GM21786 (cell line): ENCODE measurements around the gene CLEC16A.

Experiments used
- ATAC-seq: cut with Tn5 transposase; IDR thresholded peaks from one replicate; pipeline ENCODE4 v1.9.1; 2021; ENCODE audit not compliant: unreplicated experiment

Gene CLEC16A

DNA sequence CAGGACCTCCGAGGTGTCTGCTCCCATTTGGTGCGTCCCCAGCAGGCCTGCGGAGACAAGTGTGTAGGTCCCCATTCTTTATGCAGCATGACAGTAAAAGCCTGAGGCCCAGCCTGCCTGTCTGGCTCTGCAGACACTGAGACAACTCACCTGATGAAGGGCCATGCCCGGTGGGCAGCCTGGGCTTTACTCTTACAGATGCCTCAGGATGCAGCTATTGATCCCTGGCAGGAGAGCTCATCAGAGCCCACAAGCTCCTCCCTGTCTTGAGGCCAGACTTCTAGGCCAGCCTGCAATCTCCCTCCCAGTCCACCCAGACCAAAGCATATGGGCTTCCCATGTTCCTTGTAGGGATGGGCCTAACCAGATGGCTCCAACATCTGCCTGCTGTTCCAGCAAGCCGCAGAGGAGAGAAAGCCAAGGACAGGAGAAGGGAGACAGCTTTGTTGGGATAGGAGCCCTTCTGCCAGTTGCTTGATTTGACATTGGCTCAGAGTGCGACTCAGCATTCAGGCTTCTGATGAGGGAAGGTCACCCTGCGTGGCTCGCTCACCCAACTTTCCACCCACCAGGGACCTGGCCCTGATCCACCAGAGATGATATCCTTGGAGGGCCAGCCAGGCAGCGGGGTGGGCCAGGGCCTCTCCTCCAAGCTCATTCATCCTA is 224.2 kb downstream of the CLEC16A start:
- no peak for ATAC-seq

DNA sequence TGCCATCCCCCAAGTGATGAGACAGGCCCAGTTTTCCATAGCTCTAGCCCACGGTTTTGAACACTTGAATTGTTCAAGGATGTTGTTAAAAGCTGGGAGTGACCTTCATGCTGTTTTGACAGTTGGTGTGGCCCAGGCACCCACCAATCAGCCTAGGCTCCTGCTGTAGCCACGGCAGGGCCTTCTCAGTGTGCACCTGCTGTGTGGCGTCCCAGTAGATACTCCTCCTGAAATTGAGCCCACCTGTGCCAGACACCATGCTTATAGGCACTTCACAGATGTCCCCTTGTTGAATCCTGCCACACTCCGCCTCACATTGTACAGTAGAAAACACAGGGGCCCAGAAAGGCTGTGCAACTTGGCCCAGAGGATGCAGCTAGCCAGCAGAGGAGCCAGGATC is 225.3 kb downstream of the CLEC16A start:
- no peak for ATAC-seq

DNA sequence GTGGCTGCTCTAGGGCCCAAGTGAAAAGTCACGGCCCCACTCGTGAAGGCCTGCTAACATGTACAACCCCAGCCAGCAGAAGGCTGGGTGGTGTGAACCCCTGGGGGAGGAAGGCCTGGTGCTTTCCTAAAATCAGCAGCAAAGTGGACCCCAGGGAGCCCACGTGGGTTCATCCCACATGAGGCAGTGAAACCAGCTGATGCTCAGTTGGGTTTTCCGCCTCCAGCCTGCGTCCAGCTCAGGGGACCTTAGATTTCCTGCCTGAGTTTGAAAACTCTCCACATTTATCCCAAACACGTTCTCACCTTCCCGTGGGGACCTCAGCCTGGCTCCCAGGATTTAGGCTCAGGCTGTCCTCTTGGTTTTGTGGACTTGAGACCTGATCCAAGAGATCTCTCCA is 225.8 kb downstream of the CLEC16A start:
- ATAC-seq, result no peak

DNA sequence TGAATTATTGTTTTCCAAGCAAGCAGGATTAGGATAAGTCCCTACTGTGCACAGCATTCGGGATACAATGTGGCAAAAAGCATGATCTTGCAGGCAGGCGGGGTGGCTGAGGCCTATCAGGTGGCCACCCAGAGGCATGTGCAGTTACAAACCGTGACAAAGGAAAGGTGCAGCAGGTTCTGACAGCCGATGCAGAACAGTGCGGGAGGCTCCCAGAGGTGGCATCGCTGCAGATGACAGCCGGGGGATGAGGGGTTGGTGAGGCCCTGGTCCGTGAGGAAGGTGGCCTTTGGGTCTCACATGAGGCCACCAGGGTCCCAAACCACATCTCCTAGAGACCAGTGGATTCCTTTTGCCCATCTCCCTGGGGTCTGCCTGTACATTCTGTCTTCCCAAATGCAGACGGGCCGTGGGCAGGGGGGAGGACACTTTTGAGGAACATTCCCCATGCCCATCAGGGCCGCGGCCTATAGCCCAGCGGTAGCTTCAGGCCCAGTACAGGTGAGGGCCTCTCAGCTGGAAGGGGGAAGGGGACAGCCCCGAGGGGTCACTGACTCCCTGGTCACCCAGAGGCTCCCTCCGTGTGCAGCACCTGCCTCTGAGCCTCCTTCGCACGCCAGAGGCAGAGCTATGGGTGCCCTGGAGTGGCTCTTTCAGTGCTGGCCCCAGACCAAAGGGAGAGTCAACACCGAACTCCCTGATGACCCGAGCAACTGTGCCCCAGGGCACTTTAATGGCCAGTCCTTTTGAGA is 226.5 kb downstream of the CLEC16A start:
- no peak for ATAC-seq

DNA sequence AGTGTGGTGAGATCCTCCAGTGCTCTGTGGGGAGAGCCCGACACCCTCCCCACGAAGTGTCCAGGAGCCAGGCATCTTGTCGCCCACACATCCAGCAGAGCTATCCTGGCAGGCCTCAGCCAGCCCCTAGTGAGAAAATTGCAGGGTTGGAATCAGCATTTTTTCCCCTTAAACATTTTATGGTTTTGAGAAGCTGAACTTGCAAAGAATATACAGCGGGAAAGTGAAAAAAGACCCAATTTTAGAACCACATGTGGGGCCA is 227.0 kb downstream of the CLEC16A start:
- ATAC-seq, result no peak

DNA sequence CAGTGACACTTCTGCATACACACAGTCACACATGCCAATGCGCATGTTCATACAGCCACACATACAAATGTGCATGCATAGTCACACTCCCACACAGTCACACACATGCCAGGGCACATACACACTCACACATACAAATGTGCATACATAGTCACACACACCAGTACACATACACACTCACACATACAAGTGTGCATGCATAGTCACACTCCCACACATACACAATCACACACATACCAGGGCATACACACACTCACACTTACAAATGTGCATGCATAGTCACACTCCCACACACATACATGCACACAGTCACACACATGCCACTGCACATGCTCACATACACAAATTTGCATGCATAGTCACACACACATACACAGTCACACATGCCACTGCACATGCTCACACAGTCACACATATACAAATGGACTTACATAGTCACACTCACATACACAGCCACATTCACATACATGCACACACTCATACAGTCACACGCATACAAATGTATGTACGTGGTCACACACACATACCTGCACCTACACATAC is 227.5 kb downstream of the CLEC16A start:
- no peak for ATAC-seq

DNA sequence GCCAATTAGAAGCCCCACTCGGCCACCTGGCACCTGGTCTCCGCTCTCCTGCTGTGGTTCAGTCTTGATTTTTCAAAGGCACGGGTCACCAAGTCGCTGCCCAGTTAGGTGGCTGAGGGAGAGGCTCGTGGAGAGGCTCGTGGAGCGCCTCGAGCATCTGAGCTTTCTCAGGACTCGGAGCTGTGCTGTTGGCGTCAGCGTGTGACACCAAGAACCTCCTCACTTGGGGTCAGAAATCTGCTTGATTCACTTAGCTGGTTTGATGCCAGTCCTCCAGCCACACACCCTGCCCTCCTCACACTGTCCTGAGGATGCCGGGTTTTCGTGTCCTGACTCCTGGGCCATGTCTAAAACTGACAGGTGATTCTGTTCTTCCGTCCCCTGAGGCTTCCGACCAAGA is 229.1 kb downstream of the CLEC16A start:
- no peak for ATAC-seq

DNA sequence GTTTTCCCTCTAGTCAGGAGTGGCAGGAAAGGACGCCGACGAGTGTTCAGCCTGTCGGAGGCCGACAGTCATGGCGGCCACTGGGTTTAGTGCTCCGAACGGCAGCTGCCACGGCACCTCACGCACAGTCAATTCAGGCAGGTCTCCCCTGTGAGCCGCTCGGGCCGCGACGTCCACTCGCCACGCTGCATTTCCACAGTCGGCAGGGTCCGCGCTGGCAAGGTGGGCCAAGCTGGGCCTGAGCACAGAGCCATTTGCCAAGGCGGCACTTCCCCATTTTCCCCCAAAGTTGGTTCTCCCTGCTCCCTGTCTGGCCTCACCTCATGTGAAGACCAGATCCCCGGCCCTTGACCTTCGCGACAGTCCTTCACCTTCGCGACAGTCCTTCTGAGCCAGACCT is 229.8 kb downstream of the CLEC16A start:
- no peak for ATAC-seq

DNA sequence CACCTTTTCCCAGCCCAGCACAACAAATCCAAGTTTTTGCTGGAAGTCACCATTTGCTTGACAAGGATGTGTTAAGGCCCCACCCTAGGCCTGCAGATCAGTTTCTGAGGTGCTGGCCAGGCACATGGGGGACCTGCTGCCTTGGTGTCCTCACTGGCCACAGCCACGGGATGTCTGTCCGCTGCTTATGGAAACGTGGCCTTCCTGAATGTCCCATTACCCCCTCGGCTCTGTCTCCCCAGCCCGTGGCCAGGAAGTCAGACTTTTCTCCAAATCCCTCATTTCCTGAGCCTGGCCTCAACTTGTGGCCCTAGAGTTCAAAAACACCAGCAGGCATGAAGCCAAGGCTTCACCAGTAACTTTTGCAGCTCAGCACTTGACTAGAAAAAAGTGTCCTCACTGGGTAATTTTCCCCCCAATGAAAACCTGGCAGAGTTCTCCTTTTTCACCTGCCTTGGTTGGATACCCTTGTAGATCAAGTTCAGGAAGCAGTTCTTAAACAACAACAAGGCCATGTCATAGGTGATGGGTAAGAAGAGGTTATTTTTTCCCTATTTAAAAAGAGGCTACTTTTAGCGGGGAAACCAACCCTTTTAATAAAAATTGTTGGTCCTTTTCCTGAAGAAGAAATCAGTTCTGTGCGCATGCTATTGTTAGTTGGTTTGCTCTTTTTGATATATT is 230.9 kb downstream of the CLEC16A start:
- ATAC-seq, result no peak

DNA sequence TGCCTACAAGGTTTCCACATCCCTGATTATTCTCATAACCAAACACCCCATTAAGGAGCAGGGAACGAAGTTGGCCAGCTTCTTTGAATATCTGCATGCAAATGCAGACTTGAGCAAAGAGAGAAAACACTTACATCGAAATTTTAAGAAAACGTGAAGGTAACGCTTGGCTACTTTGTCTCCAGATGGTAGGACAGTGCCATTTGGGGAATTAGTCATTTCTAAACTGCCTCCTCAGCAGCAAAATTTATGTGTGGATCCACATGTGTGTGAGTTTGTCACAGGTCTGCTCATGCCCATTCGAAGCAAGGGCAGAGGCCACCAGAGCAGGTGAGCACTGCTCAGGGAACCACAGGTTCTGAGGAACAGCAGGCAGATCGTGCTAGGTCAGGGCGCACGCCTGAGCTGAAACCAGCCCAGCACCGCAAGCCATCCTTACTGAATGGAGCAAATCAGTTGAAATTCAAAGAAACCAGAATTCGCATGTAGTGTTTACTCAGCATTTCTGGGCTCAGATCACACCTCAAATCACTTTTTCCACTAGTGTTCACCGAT is 231.5 kb downstream of the CLEC16A start:
- ATAC-seq, result no peak

DNA sequence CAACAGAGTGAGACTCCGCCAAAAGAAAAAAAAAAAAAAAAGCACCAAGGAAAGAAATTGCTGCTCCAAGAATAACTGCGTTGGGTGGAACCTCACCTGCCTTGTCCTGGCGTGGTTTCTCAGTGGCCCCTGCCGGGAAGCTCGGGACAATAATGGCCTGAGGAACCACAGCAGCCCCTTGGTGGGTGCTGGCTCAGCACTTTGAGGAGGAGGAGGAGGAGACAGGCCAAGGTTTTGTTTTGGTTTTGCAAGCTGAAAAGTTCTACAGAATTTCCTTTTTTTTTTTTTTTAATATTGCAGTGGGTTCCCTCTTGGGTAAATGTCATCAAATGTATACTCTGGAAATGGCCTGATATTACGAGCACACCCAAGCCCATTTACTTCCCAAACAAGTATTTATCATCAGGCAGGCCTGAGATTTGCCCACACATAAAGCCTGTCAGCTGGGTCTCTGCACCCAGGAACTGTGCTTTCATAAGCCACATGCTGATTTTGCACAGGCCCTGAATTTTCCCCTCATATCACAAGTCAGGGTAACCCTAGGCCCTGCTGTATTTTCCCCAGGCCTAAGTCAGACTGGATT is 233.3 kb downstream of the CLEC16A start:
- no peak for ATAC-seq

DNA sequence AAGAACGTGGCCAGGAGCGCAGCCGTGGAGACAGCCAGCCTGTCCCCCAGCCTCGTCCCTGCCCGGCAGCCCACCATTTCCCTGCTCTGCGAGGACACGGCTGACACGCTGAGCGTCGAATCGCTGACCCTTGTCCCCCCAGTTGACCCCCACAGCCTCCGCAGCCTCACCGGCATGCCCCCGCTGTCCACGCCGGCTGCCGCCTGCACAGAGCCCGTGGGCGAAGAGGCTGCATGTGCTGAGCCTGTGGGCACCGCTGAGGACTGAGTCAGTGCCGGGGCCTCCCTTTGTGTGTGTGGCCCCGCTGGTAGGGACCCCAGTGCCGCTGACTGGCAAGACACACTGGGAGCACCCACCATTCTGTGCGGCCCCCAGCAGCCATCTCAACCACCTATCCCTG is 234.1 kb downstream of the CLEC16A start:
- ATAC-seq, result no peak

DNA sequence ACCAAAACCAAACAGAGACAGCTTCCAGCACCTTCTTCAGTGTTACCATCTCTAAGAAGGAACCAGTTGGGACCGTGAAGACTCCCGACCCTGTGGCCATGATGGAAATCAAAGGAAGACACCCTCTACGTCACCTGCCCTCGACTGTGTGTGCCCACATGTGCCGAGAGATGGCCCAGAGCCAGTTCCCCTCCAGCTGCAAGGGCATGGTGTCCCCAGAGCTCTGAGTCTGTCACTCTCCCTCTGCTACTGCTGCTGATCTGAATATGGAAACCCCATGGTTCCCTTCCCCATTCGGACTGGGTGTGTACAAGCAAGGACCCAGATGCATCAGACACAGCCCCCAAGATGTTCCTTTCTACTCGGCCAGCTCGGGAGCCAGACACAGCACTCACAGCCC is 235.2 kb downstream of the CLEC16A start:
- ATAC-seq, result no peak

DNA sequence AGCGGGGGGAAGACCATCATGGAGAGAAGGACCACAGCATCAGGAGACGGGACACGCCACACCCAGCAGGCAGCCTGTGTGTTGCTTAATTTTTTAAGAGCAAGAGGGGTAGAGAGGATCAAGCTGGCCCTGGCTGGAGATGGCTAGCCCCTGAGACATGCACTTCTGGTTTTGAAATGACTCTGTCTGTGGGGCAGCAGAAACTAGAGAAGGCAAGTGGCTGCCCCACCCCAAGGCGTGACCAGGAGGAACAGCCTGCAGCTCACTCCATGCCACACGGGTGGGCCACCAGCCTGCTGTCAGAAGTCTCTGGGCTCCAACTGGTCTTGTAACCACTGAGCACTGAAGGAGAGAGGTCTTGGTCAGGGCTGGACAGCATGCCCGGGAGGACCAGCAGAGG is 236.1 kb downstream of the CLEC16A start:
- ATAC-seq, result no peak

DNA sequence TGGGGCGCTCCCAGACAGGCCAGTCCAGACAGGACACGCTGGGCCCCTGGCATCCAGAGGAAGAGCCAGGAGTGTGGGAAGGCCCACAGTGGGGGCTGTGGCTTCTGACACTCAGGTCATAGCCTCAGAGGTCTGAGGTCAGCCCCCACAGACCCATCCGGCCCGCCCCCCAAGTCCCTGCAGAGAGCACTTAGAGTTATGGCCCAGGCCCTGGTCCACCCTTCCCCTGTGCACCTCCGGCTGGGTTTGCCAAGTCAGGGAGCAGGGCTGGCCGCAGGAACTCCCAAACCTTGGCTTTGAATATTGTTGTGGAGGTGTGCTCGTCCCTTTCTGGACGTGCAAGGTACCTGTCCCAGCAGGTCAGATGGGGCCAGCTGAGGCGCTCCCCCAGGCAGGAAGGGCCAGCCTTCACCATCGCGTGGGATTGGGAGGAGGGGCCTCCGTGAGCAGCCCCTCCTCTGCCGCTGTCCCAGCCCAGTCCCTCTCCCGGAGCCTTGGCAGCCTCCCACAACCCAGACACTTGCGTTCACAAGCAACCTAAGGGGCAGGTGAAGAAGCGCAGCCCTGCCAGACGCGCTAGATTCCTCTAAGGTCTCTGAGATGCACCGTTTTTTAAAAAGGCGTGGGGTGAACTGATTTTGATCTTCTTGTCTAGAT is 237.0 kb downstream of the CLEC16A start:
- ATAC-seq, result no peak

DNA sequence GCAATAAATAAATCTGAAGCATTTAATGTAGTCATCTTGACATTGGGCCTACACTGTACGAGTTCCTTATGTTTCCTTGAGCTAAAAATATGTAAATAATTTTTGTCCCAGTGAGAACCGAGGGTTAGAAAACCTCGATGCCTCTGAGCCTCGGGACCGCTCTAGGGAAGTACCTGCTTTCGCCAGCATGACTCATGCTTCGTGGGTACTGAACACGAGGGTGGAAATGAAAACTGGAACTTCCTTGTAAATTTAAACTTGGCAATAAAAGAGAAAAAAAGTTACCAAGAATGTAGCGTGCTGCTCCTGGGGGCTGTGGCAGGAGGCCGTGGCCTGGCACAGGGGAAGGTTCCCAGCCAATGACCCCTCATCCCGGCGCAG is 237.5 kb downstream of the CLEC16A start:
- no peak for ATAC-seq

DNA sequence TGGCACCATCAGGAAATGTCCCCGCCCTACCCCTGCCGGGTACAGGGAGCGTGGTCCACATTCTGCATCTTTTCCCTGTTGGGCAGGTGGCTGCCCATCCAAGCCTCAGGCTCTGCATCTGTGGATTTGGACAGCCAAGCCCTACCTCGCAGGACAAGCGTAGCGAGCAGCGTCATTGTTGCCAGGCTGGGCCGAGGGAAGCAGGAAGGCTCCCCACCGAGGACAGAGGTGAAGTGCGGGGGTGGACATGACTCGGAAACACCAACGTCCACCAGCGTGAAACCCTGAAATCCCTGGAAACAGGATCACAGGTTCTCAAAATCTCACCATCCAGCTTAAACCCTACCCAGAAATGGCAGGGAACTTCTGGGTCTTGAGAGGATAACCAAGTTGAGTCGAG is 238.0 kb downstream of the CLEC16A start:
- ATAC-seq, result no peak

DNA sequence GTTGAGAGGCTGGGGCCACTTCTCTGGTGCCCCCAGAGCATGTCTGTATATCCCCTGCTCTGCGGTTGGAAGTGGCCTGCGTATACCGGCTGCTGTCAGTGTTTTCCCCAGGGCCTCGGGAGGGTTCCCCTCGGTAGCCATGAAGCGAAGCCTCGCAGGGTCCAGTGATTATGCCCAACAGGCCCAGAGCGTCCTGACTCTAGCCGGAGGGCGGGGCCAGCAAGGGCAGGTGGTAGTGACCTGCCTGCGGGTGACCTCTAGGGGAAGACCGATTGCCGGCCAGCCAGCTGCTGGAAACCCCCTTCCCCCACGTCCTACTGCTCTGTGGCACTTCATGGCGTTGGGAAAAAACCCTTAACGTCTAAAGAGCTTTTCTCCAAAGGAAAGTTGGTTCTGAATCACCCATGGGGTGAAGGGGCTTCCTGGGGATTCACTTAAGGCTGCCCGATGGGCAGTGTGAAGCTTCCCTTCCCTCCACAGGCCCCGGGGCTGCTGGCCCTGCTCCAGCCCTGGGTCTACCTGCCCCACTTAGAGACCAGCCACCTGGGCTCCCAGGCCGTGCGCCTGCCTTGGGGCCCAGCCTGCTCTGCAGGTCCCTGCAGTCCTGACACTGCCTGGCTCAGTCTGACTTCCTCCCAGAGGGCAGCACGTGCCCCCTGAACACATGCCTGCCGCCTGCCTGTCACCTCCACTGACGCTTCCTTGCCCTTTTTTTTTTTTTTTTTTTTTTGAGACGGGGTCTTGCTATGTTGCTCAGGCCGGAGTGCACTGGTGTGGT is 238.9 kb downstream of the CLEC16A start:
- peak; percentile 40 for ATAC-seq

DNA sequence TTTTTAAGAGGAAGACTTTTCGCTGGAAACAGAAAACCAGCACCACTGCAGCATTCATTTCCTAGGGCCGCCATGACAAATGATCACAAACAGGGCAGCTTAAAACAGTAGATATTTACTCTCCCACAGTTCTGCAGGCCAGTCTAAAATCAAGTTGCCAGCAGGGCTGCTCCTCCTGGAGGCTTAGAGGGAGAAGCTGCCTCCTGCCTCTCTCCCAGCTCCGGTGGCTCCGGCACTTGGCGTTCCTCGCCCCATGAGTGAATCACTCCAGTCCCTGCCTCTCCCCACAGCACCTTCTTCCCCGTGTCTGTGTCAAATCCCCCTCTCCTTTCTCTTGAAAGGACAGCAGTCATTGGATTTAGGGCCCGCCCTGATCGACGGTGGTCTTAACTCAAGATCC is 239.6 kb downstream of the CLEC16A start:
- no peak for ATAC-seq

DNA sequence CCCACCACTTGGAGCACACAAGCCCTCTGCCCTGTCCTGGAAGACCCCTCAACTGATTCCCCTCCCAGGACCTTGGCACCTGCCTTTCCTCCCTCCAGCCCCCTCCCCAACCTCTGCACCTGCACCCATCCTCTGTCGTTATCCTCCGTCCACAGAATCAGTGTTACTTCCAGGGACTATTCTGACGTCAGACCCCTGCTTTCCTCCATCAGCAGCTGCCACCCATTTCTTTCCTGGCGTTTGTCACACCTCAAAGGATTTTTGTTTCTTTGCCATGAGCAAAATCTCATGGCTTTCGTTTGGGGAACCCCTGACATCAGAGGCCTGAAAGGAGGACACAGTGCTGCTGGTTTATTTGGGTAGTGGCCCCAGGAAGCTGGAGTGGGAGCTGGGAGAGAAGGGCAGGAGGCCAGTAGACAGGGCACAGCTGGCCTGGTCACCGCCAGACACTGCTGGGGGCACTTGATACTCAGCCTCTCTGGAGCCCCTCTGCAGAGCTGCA is 243.2 kb downstream of the CLEC16A start:
- ATAC-seq, result no peak
